Peyer's patch (tissue), 4 donors: ENCODE measurements around the gene SHLD1.

Experiments used
- CTCF ChIP-seq, 6 experiments: fragments of 450-650 bp in 4 of 6; fragments of 200-600 bp in 2 of 6; sonication (generic) in 1 of 6; IDR thresholded peaks; one replicate each; pipeline ENCODE4 v1.5.1; 2017 to 2019; ENCODE audit warnings: antibody characterized with exemption in 6 of 6, mild to moderate bottlenecking in 3 of 6, moderate library complexity in 1 of 6
- POLR2A ChIP-seq, 2 donors: fragments of 450-650 bp; IDR thresholded peaks; one replicate each; pipeline ENCODE4 v1.5.1; 2017; ENCODE audit warnings: antibody characterized with exemption in 2 of 2, mild to moderate bottlenecking in 2 of 2, moderate library complexity in 2 of 2

- TF ChIP-seq POLR2A (IDR thresholded peaks at IDR 0.05): no peak
- TF ChIP-seq CTCF (IDR thresholded peaks at IDR 0.05): no peak
These were observed 16.0 kb downstream of the SHLD1 start for GRCh38 chr20:5766085-5766764.
